Adrenal gland (tissue), 12 donors: ENCODE results near the gene OR52B2. TPM values are rescaled to one million over a fixed set of nuclear protein-coding genes. Genes with fewer than 3 reads are reported as not detected.

ENCODE experiments used
- DNase-seq, 7 donors: peaks; one replicate each; pipeline ENCODE4 v3.0.0-alpha.2; 2019 to 2020
- H3K27ac ChIP-seq, 5 donors: fragments of 200-600 bp; sonication (generic) in 4 of 5; 1 replicate in 3 of 5; 2 replicates in 2 of 5; pipeline versions ENCODE4 v1.5.1 to v1.8.0; 2016 to 2020; ENCODE audit warnings: mild to moderate bottlenecking in 1 of 5
- H3K27me3 ChIP-seq: fragments of 200-600 bp; 2 replicates; pipeline ENCODE4 v1.8.0; 2021
- H3K36me3 ChIP-seq, 2 donors: fragments of 200-600 bp; replicated peaks in 1 of 2; 1 replicate in 1 of 2; 2 replicates in 1 of 2; pipeline versions ENCODE4 v1.5.1 to v1.8.0; 2018 to 2022
- H3K4me1 ChIP-seq, 2 donors: fragments of 200-600 bp; replicated peaks in 1 of 2; 1 replicate in 1 of 2; 2 replicates in 1 of 2; pipeline versions ENCODE4 v1.5.1 to v1.8.0; 2018 to 2021
- H3K4me3 ChIP-seq, 4 donors: fragments of 200-600 bp; sonication (generic) in 3 of 4; one replicate each; pipeline ENCODE4 v1.5.1; 2016 to 2018
- H3K9me3 ChIP-seq, 3 donors: fragments of 200-600 bp; sonication (generic) in 1 of 3; replicated peaks in 1 of 3; 1 replicate in 2 of 3; 2 replicates in 1 of 3; pipeline versions ENCODE4 v1.5.1 to v1.8.0; 2016 to 2021
- CTCF ChIP-seq, 6 experiments: fragments of 450-650 bp in 4 of 6; fragments of 200-600 bp in 2 of 6; sonication (generic) in 1 of 6; IDR thresholded peaks; 1 replicate in 5 of 6; 2 replicates in 1 of 6; pipeline versions ENCODE4 v1.5.1 to v1.8.0; 2016 to 2021; ENCODE audit warnings: antibody characterized with exemption in 6 of 6, mild to moderate bottlenecking in 2 of 6, moderate library complexity in 1 of 6
- POLR2A ChIP-seq, 2 donors: fragments of 450-650 bp; IDR thresholded peaks; one replicate each; pipeline ENCODE4 v1.6.1; 2017; ENCODE audit warnings: antibody characterized with exemption in 2 of 2, mild to moderate bottlenecking in 2 of 2, moderate library complexity in 1 of 2
- WGBS, 4 donors: extraction: QIAGEN DNeasy Blood & Tissue Kit in 2 of 4; methylation state at CpG; one replicate each; pipeline versions ENCODE4 v1.1.5 to v1.1.7; 2013 to 2017; 5-methylcytosine and 5-hydroxymethylcytosine counted together
- intact Hi-C, 2 donors: fragments of 100-400 bp; cut with DNase I; formaldehyde crosslinking; loops; one replicate each; pipeline versions ENCODE4 v1.14.1 to v1.15.0; 2022 to 2023
- polyA plus RNA-seq, 3 donors: library from polyadenylated mRNA; stranded (reverse); fragments of 200-250 nt in 2 of 3; fragments of 350-450 nt in 1 of 3; fragmentation: Illumina TruSeq in 1 of 3; extraction: RNeasy Lipid Tissue Mini Kit (QIAGEN cat#74804) in 1 of 3; gene quantifications; one replicate each; pipeline ENCODE4 v1.2.3, GENCODE V29; 2013 to 2014
- total RNA-seq, 9 donors: library from RNA; depleted of rRNA in 4 of 9; stranded (reverse); fragments of >200 nt in 4 of 9; fragments of 120-200 nt in 1 of 9; fragmentation: NEBNext Ultra II Directional in 1 of 9; extraction: Animal tissue kit (Norgen Biotek cat#: 25700) in 1 of 9; gene quantifications; one replicate each; pipeline versions ENCODE4 v1.1.0 to v1.2.4, GENCODE V29; 2013 to 2023
- donor health status: healthy with polysubstance abuse.
- donor health status: Bipolar disorder and iron deficiency.
- donor health status: DM: yes; HTN: yes; CAD: no.
- donor health status: DM: no; HTN: no; CAD: no.
- donor health status: DM: no; HTN: no; CAD: no.
- donor health status: DM: yes; HTN: yes; CAD: no.

The OR52B2 gene
- total and polyA plus RNA-seq, 12 donors: 0.11 TPM; not detected in 11

GRCh38 chr11:6196396-6196795 is 26.3 kb upstream of the OR52B2 start:
- WGBS, 4 donors: 43 to 49% (median 47%) methylated on average over 4 of the region's 4 CpGs
- DNase-seq: no peak
- no peak for TF ChIP-seq POLR2A (IDR thresholded peaks at IDR 0.05)
- TF ChIP-seq CTCF (IDR thresholded peaks at IDR 0.05): no peak
- H3K4me3 ChIP-seq: no peak overlapping the region
- intact Hi-C loops: no loop called here
- H3K27ac ChIP-seq: no peak overlapping the region
- no peaks in the 10 kb centered on the region for H3K36me3 ChIP-seq
- H3K4me1 ChIP-seq: no peaks in the 10 kb centered on the region
- no peaks in the 10 kb centered on the region for H3K27me3 ChIP-seq
- H3K9me3 ChIP-seq: no peaks in the 10 kb centered on the region

GRCh38 chr11:6194065-6194581 is 24.0 kb upstream of the OR52B2 start:
- H3K27me3 ChIP-seq: no peaks in the 10 kb centered on the region
- WGBS, 4 donors: 67 to 90% (median 80%) methylated on average over 1 of the region's 1 CpG
- H3K9me3 ChIP-seq: no peaks in the 10 kb centered on the region
- no peaks in the 10 kb centered on the region for H3K36me3 ChIP-seq
- no peak overlapping the region for H3K27ac ChIP-seq
- no peaks in the 10 kb centered on the region for H3K4me1 ChIP-seq
- TF ChIP-seq POLR2A (IDR thresholded peaks at IDR 0.05) (no peak), CTCF (IDR thresholded peaks at IDR 0.05) (no peak)
- intact Hi-C loops: no loop called here
- DNase-seq: no peak
- no peak overlapping the region for H3K4me3 ChIP-seq

- TF ChIP-seq POLR2A (IDR thresholded peaks at IDR 0.05) (no peak), CTCF (IDR thresholded peaks at IDR 0.05) (no peak)
- H3K27me3 ChIP-seq: no peaks in the 10 kb centered on the region
These were observed 21.6 kb upstream of the OR52B2 start for GRCh38 chr11:6191742-6192141.

GRCh38 chr11:6175440-6175839 is 5.3 kb upstream of the OR52B2 start:
- H3K36me3 ChIP-seq: no peaks in the 10 kb centered on the region
- 52 to 73% (median 62%) methylated on average over 2 of the region's 2 CpGs for WGBS, 4 donors
- TF ChIP-seq CTCF (IDR thresholded peaks at IDR 0.05) (no peak), POLR2A (IDR thresholded peaks at IDR 0.05) (no peak)
- no peaks in the 10 kb centered on the region for H3K27me3 ChIP-seq
- H3K9me3 ChIP-seq: no peaks in the 10 kb centered on the region
- intact Hi-C loops: no loop called here
- H3K27ac ChIP-seq: no peak overlapping the region
- DNase-seq: no peak
- H3K4me3 ChIP-seq: no peak overlapping the region
- no peaks in the 10 kb centered on the region for H3K4me1 ChIP-seq

More at GRCh38 chr11:6191742-6192141, 21.6 kb upstream of the OR52B2 start:
- intact Hi-C loops: no loop called here
- H3K27ac ChIP-seq: no peak overlapping the region
- H3K4me1 ChIP-seq: no peaks in the 10 kb centered on the region
- no peak for DNase-seq
- no peaks in the 10 kb centered on the region for H3K9me3 ChIP-seq
- H3K4me3 ChIP-seq: no peak overlapping the region
- H3K36me3 ChIP-seq: no peaks in the 10 kb centered on the region
